Ovary (tissue), 9 donors: Measurements from ENCODE around the gene EHMT2. TPM values are rescaled to one million over a fixed set of nuclear protein-coding genes. Genes with fewer than 3 reads are reported as not detected.
"Not testable (repeated sequence)": the region's sequence is repeated elsewhere in the genome, so short reads cannot be mapped to it uniquely, and the experiment has no call there.

Experiments
- DNase-seq, 5 donors: peaks; one replicate each; pipeline ENCODE4 v3.0.0-alpha.2; 2019 to 2020
- H3K27ac ChIP-seq, 2 donors: fragments of 200-600 bp; one replicate each; pipeline versions ENCODE4 v1.5.1 to v1.8.0; 2019 to 2022
- H3K27me3 ChIP-seq: fragments of 200-600 bp; one replicate; pipeline ENCODE4 v1.8.0; 2022
- H3K36me3 ChIP-seq: fragments of 200-600 bp; sonication (generic); one replicate; pipeline ENCODE4 v1.5.1; 2019
- H3K4me1 ChIP-seq: one replicate; pipeline ENCODE4 v1.8.1; 2013; ENCODE audit warnings: mild to moderate bottlenecking, moderate library complexity; ENCODE audit not compliant: insufficient read depth
- H3K4me3 ChIP-seq: fragments of 200-600 bp; sonication (generic); one replicate; pipeline ENCODE4 v1.5.1; 2017
- H3K9me3 ChIP-seq, 2 donors: fragments of 200-600 bp in 1 of 2; sonication (generic) in 1 of 2; one replicate each; pipeline versions ENCODE4 v1.5.1 to v1.8.1; 2013 to 2019; ENCODE audit warnings: mild to moderate bottlenecking in 1 of 2, moderate library complexity in 1 of 2
- EP300 ChIP-seq: sonication (generic); formaldehyde crosslinking; IDR thresholded peaks from one replicate; pipeline ENCODE4 v1.6.1; 2017; ENCODE audit warnings: antibody characterized with exemption
- POLR2A ChIP-seq: fragments of 450-650 bp; IDR thresholded peaks from one replicate; pipeline ENCODE4 v1.6.1; 2017; ENCODE audit warnings: antibody characterized with exemption, mild to moderate bottlenecking, moderate library complexity
- WGBS, 3 donors: extraction: QIAGEN DNeasy Blood & Tissue Kit in 1 of 3; methylation state at CpG; one replicate each; pipeline versions ENCODE4 v1.1.5 to v1.1.7; 2013 to 2017; 5-methylcytosine and 5-hydroxymethylcytosine counted together
- intact Hi-C, 4 donors: fragments of 100-400 bp; cut with DNase I; formaldehyde crosslinking; loops; one replicate each; pipeline versions ENCODE4 v1.11.0 to v1.15.1; 2022 to 2023
- polyA plus RNA-seq, 2 donors: library from polyadenylated mRNA; stranded (reverse); fragments of 200-250 nt in 1 of 2; fragments of 350-450 nt in 1 of 2; fragmentation: Illumina TruSeq in 1 of 2; extraction: RNeasy Lipid Tissue Mini Kit (QIAGEN cat#74804) in 1 of 2; gene quantifications; one replicate each; pipeline ENCODE4 v1.2.3, GENCODE V29; 2013 to 2014
- total RNA-seq, 7 donors: library from RNA; depleted of rRNA in 2 of 7; stranded (reverse); fragments of >200 nt in 2 of 7; fragmentation: NEBNext Ultra II Directional in 3 of 7; extraction: Animal tissue kit (Norgen Biotek cat#: 25700) in 3 of 7; gene quantifications; one replicate each; pipeline versions ENCODE4 v1.1.0 to v1.2.4, GENCODE V29; 2016 to 2023
- TF ChIP-seq, protein P1 (sequence below), 3 donors: fragments of 450-650 bp in 2 of 3; fragments of 200-600 bp in 1 of 3; IDR thresholded peaks; one replicate each; pipeline versions ENCODE4 v1.5.1 to v1.8.0; 2016 to 2022; ENCODE audit warnings: antibody characterized with exemption in 3 of 3, mild to moderate bottlenecking in 1 of 3
- donor health status: DM: no; HTN: no; CAD: no; lungs with moderate emphysema.
- donor health status: DM: no; HTN: no; CAD: no.
- donor health status: Bipolar disorder and iron deficiency.
- donor health status: DM: yes; HTN: yes; CAD: no.
- donor health status: DM: no; HTN: no; CAD: no.
- donor health status: DM: yes; HTN: yes; CAD: no.

The EHMT2 gene
- total and polyA plus RNA-seq, 9 donors, result 19.7 to 71.7 (median 52.8) TPM

DNA sequence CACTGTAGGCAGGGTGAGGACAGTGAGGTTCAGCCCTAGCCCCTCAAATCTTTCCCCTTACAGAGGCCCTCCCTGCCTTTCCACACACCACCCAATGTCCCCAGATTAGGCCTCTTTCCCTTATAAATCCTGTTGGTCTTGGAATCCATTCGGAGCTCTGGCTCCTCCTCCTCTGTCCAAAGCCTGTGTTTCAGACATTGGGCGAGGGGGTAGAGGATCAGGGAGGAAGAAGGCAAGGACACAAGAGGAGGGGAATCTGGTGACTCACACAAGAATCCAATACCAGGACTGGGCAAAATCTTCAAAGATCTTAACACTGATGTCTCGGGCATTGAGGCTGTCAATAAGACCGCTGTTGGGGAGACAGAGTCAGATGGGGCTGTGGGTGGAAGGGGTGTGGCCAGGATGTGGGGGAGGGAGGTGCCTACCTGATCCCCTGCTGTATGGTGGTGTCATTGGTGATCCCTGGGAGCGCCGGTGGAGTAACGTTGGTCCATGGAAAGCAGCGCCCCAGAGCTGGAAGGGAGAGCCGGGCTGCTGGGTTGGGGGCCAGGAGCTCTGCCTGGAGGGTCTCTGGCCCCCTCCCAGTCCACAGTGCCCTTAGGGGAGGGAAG, 26.3 kb downstream of the EHMT2 start:
- H3K27me3 ChIP-seq, result no peaks in the 10 kb centered on the region
- H3K4me1 ChIP-seq, result no peaks in the 10 kb centered on the region
- H3K4me3 ChIP-seq, result no peak overlapping the region
- WGBS, 3 donors, result 48 to 55% (median 50%) methylated on average over 9 of the region's 9 CpGs
- intact Hi-C loops, result no loop called here
- H3K36me3 ChIP-seq, result no peaks in the 10 kb centered on the region
- no peak overlapping the region for H3K27ac ChIP-seq
- H3K9me3 ChIP-seq, result no peaks in the 10 kb centered on the region
- no peak for DNase-seq
- TF ChIP-seq, protein P1, sequence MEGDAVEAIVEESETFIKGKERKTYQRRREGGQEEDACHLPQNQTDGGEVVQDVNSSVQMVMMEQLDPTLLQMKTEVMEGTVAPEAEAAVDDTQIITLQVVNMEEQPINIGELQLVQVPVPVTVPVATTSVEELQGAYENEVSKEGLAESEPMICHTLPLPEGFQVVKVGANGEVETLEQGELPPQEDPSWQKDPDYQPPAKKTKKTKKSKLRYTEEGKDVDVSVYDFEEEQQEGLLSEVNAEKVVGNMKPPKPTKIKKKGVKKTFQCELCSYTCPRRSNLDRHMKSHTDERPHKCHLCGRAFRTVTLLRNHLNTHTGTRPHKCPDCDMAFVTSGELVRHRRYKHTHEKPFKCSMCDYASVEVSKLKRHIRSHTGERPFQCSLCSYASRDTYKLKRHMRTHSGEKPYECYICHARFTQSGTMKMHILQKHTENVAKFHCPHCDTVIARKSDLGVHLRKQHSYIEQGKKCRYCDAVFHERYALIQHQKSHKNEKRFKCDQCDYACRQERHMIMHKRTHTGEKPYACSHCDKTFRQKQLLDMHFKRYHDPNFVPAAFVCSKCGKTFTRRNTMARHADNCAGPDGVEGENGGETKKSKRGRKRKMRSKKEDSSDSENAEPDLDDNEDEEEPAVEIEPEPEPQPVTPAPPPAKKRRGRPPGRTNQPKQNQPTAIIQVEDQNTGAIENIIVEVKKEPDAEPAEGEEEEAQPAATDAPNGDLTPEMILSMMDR (IDR thresholded peaks at IDR 0.05), result no peak

DNA sequence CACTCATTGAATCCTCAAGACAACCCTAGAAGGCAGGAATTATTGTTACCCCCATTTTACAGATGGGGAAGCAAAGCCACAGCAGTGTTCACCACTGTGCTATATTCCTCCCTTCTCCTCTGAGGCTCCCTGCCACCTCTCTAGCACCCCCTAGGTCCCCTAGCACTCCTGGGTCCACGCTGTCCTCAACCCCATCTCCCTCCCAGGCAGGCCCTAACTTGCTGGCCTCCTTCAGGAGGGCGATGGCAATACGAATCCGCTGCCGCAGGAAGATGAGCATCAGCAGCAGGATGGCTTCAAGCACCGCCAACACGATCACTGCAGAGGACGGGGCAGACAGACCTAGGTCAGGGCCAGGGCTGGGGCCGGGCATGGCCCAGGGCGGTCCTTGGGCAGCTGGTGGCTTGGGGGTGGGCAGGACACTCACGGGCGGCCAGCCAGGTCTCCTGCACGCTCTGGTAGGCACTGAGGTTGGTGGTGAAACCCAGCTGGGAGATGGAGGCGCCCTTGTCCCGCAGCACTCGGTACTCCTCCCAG, 27.0 kb downstream of the EHMT2 start:
- Histone ChIP-seq H3K9me3 (no peaks in the 10 kb centered on the region), H3K27ac (no peak overlapping the region), H3K27me3 (no peaks in the 10 kb centered on the region), H3K4me3 (no peak overlapping the region), H3K4me1 (no peaks in the 10 kb centered on the region), H3K36me3 (no peaks in the 10 kb centered on the region)
- DNase-seq, result no peak
- WGBS, 3 donors, result 66 to 80% (median 72%) methylated on average over 16 of the region's 16 CpGs
- TF ChIP-seq, protein P1 (IDR thresholded peaks at IDR 0.05), result no peak
- TF ChIP-seq POLR2A, result no peak
- no peak for TF ChIP-seq EP300
- intact Hi-C loops, result no loop called here

DNA sequence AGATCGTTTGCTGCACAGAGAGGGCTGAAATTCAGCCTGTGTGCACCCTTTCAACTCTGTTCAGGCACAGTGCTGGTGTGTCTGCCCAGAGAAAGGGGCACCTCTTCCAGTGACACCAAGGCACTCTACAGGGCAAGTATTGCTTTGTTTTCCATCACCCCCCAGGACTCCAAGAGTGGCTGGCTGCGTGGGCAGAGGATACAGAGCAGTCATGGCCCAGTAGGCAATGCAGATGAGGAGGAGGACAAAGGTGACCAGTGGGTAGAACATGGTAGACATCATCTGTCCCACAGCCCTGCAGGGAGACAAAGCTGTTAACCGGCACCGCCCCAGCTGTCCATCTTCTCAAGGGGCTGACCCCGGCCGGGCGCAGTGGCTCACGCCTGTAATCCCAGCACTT, 28.2 kb downstream of the EHMT2 start:
- H3K27ac ChIP-seq, result no peak overlapping the region
- H3K36me3 ChIP-seq, result no peaks in the 10 kb centered on the region
- no peaks in the 10 kb centered on the region for H3K27me3 ChIP-seq
- 75 to 79% (median 75%) methylated on average over 8 of the region's 8 CpGs for WGBS, 3 donors
- no peak overlapping the region for H3K4me3 ChIP-seq
- TF ChIP-seq POLR2A, result no peak
- TF ChIP-seq, protein P1 (IDR thresholded peaks at IDR 0.05), result no peak
- no peak for TF ChIP-seq EP300
- DNase-seq, result no peak
- intact Hi-C loops, result loop anchor here in 2 of 4 donors (10.0 kb wide), 1 partner anchor 185 kb away; the partner anchor contains the start of gene LY6G5C (in 2 of the 2)
- no peaks in the 10 kb centered on the region for H3K9me3 ChIP-seq
- no peaks in the 10 kb centered on the region for H3K4me1 ChIP-seq

DNA sequence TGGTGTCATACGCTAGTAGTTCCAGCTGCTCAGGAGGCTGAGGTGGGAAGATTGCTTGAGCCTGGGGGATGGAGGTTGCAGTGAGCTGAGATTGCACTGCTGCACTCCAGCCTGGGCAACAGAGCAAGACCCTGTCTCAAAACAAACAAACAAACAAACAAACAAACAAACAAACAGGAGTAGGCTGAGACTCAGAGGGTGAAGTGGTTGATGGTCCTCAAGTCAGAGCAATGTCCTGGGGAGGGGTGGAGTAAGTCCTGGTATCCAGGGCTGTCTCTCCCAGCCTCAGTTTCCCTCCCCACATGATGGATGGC, 28.9 kb downstream of the EHMT2 start:
- not testable (repeated sequence) for H3K27me3 ChIP-seq, H3K27ac ChIP-seq, H3K36me3 ChIP-seq, H3K9me3 ChIP-seq, H3K4me1 ChIP-seq, DNase-seq, H3K4me3 ChIP-seq
- intact Hi-C loops, result loop anchor here in 2 of 4 donors (10.0 kb wide), 1 partner anchor 184 kb away; the partner anchor contains the start of gene LY6G5C (in 2 of the 2)
- WGBS, 3 donors, result 87 to 95% (median 94%) methylated on average over 1 of the region's 1 CpG
